Measurements from ENCODE around the gene SLC35A3. TPM values are rescaled to one million over a fixed set of nuclear protein-coding genes. Genes with fewer than 3 reads are reported as not detected.

SLC35A3 gene
- total and polyA plus RNA-seq, 10 of the 15 experiments (the other 5 are each of a cell fraction or from before 2014, with no cell fraction given): 3.6 to 24.3 (median 15.4) TPM

DNA sequence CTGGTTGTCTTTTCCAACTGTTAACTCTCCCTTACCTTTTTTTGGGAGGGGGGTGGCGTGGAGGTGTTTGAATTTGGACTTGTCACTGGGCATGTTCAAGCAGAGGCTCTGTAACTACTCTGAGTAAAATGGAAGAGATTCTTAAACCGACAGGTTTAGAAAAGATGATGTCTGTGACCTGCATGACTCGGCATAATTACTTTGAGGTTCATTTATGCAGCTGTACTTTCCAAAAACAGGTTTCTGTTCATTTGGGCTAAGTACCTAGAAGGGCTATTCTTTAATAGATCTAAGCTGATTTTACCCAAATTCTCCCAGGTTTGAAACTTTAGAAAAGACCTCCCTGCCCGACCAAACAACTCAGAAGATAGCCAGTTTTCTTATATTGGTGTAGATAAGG, 80.3 kb downstream of the SLC35A3 start:
- peak; percentile 43 for ATAC-seq
- ChIA-PET POLR2A (interaction anchor here (1.4 to 3.8 kb wide), 6 partner anchors 8 to 200 kb away, joined by 3 to 41 read pairs (median 14); a partner anchor contains a TSS), RAD21 (ENCODE audit: unreplicated experiment) (interaction anchor here (0.9 to 2.1 kb wide), 3 partner anchors 26 to 216 kb away, joined by 3 to 4 read pairs (median 3); partner anchors contain the start of gene RTCA)

More for the DNA sequence above, 80.3 kb downstream of the SLC35A3 start:
- Histone ChIP-seq H3K9me3 (replicated peaks; ENCODE audit: control insufficient read depth, insufficient read depth, low read length) (no peaks in the 10 kb centered on the region; the same call in 2 of the 3 replicates), H3K79me2 (ENCODE audit: control insufficient read depth, insufficient read depth, low read length) (peaks cover 81% of the 10 kb centered on the region), H3K36me3 (ENCODE audit: control insufficient read depth in 2 of 2, insufficient read depth in 2 of 2, low read length in 1 of 2) (peaks cover 0 to 19% of the 10 kb centered on the region in 2 experiments; a peak in 3 of 4 replicates), H3K27me3 (replicated peaks in 1 of 2; ENCODE audit: control insufficient read depth in 2 of 2, insufficient read depth in 2 of 2, low read length in 1 of 2) (no peaks in the 10 kb centered on the region), H3K27ac (ENCODE audit: control insufficient read depth, insufficient read depth) (peak overlapping the region; percentile 60), H3K4me1 (ENCODE audit: control insufficient read depth, insufficient read depth, low read length) (peaks cover 13% of the 10 kb centered on the region), H3K4me3 (0 out of 2 replicates have a peak overlapping the region, but pooled peaks have one; percentile 9), H3K9ac (ENCODE audit: control insufficient read depth, insufficient read depth, low read length) (peak overlapping the region; percentile 43), H3K4me2 (ENCODE audit: control insufficient read depth, insufficient read depth) (peak overlapping the region; percentile 76), H2AFZ (ENCODE audit: control insufficient read depth, low read depth, low read length) (no peak overlapping the region), H4K20me1 (ENCODE audit: control insufficient read depth, insufficient read depth) (no peaks in the 10 kb centered on the region)
- no TSS peak for BruUV-seq (replicated peaks)
- CTCF ChIA-PET: interaction anchor here (0.5 to 1.8 kb wide), 6 partner anchors 9 to 409 kb away, joined by 3 to 5 read pairs (median 3); no protein-coding TSS in a partner anchor
- intact Hi-C loops (cut with micrococcal nuclease; ENCODE audit: unreplicated experiment) (loop anchor here (2.0 kb wide), 1 partner anchor 27 kb away; no protein-coding TSS in a partner anchor), in situ Hi-C loops (cut with MboI) (no loop called here)
- no peak for DNase-seq (ENCODE audit: low read depth, low spot score)
- FAIRE-seq: no peak
- SMC1A ChIA-PET (ENCODE audit: uncharacterized antibody, unreplicated experiment): interaction anchor here (1.2 to 6.8 kb wide), 4 partner anchors 11 to 80 kb away, joined by 4 to 56 read pairs (median 7); a partner anchor contains a TSS
- TF ChIP-seq RUNX3 (IDR thresholded peaks at IDR 0.05; ENCODE audit: low read length) (peak; percentile 33; the same call in 1 of the 2 replicates), CHD2 (IDR thresholded peaks at IDR 0.05; ENCODE audit: borderline replicate concordance, low read depth, low read length) (no peak), BACH1 (IDR thresholded peaks at IDR 0.05; ENCODE audit: borderline replicate concordance) (peak; percentile 75; the same call in 1 of the 2 replicates), ZNF217 (IDR thresholded peaks at IDR 0.05) (no peak), SUZ12 (IDR thresholded peaks at IDR 0.05; ENCODE audit: unreplicated experiment) (no peak), NR2F1 (conservative IDR thresholded peaks at IDR 0.05) (peak; percentile 56), RAD51 (IDR thresholded peaks at IDR 0.05) (0 out of 2 replicates have a peak, but pooled peaks have one; percentile 7), ZNF24 (IDR thresholded peaks at IDR 0.05) (peak; percentile 82)
- TF ChIP-seq, protein P1, sequence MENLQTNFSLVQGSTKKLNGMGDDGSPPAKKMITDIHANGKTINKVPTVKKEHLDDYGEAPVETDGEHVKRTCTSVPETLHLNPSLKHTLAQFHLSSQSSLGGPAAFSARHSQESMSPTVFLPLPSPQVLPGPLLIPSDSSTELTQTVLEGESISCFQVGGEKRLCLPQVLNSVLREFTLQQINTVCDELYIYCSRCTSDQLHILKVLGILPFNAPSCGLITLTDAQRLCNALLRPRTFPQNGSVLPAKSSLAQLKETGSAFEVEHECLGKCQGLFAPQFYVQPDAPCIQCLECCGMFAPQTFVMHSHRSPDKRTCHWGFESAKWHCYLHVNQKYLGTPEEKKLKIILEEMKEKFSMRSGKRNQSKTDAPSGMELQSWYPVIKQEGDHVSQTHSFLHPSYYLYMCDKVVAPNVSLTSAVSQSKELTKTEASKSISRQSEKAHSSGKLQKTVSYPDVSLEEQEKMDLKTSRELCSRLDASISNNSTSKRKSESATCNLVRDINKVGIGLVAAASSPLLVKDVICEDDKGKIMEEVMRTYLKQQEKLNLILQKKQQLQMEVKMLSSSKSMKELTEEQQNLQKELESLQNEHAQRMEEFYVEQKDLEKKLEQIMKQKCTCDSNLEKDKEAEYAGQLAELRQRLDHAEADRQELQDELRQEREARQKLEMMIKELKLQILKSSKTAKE (IDR thresholded peaks at IDR 0.05; ENCODE audit: low read depth, poor library complexity, severe bottlenecking): peak; percentile 37
- 10% methylated on average over 4 of the region's 4 CpGs for WGBS (ENCODE audit: insufficient coverage, insufficient replicate concordance, low lambda C conversion rate, missing lambda C conversion rate)
